GM12878 (cell line): ENCODE measurements around the gene IL16. TPM values are rescaled to one million over a fixed set of nuclear protein-coding genes. Genes with fewer than 3 reads are reported as not detected.

Experiments used
- ATAC-seq: fragments of 200-7000 bp; cut with Tn5 transposase; 3 replicates; pipeline ENCODE4 v1.9.1; 2020; ENCODE audit warnings: mild to moderate bottlenecking, moderate library complexity
- BruUV-seq: library from RNA; stranded (reverse); fragments of 400-500 nt; replicated peaks from 2 replicates; lab custom pipeline; 2021; lab: Mats Ljungman, UMichigan
- CTCF ChIA-PET: fragments of 300-600 bp; sonication (Branson Sonifier 250); formaldehyde crosslinking; extraction: SDS; loops from one replicate; lab custom pipeline; 2021; ENCODE audit warnings: inconsistent platforms; lab: Yijun Ruan, JAX
- POLR2A ChIA-PET: fragments of 350-600 bp; formaldehyde crosslinking; extraction: SDS; loops from one replicate; lab custom pipeline; 2021; ENCODE audit warnings: inconsistent platforms; lab: Charles Lee
- RAD21 ChIA-PET: fragments of 300-600 bp; sonication (Branson Sonifier 250); formaldehyde crosslinking; loops from one replicate; lab custom pipeline; 2023; ENCODE audit warnings: antibody characterized with exemption; ENCODE audit not compliant: unreplicated experiment; lab: Charles Lee
- SMC1A ChIA-PET: fragments of 300-600 bp; sonication (Branson Sonifier 250); formaldehyde crosslinking; loops from one replicate; lab custom pipeline; 2023; ENCODE audit not compliant: unreplicated experiment, uncharacterized antibody; lab: Charles Lee
- DNase-seq: peaks from one replicate; pipeline ENCODE4 v3.0.0-alpha.2; 2011; ENCODE audit warnings: low read depth, low spot score
- FAIRE-seq: peaks from 3 replicates; lab custom pipeline; 2011; peaks lifted over from hg19 to GRCh38; lab: Jason Lieb, UNC
- H2AFZ ChIP-seq: 2 replicates; pipeline ENCODE4 v1.6.0; 2011; ENCODE audit warnings: low read depth, low read length, control low read depth; ENCODE audit not compliant: control insufficient read depth
- H3K27ac ChIP-seq: 2 replicates; pipeline ENCODE4 v1.5.1; 2011; ENCODE audit warnings: control low read depth; ENCODE audit not compliant: control insufficient read depth, insufficient read depth
- H3K27me3 ChIP-seq, 2 experiments: replicated peaks in 1 of 2; 2 replicates each; pipeline versions ENCODE4 v1.6.0 to v1.6.1; 2011; ENCODE audit warnings: low read length in 1 of 2; ENCODE audit not compliant: control insufficient read depth in 2 of 2, insufficient read depth in 2 of 2
- H3K36me3 ChIP-seq, 2 experiments: 2 replicates each; pipeline ENCODE4 v1.5.1; 2011; ENCODE audit warnings: low read length in 1 of 2; ENCODE audit not compliant: control insufficient read depth in 2 of 2, insufficient read depth in 2 of 2
- H3K4me1 ChIP-seq: 2 replicates; pipeline ENCODE4 v1.6.1; 2011; ENCODE audit warnings: mild to moderate bottlenecking, low read length, moderate library complexity, mixed read lengths; ENCODE audit not compliant: control insufficient read depth, insufficient read depth
- H3K4me2 ChIP-seq: 2 replicates; pipeline ENCODE4 v1.6.0; 2011; ENCODE audit warnings: control low read depth; ENCODE audit not compliant: control insufficient read depth, insufficient read depth
- H3K4me3 ChIP-seq: fragments of 200-600 bp; sonication (generic); 2 replicates; pipeline ENCODE4 v1.5.1; 2016
- H3K79me2 ChIP-seq: 2 replicates; pipeline ENCODE4 v1.6.0; 2011; ENCODE audit warnings: low read length; ENCODE audit not compliant: control insufficient read depth, insufficient read depth
- H3K9ac ChIP-seq: 2 replicates; pipeline ENCODE4 v1.8.0; 2011; ENCODE audit warnings: low read length, control low read depth, mixed read lengths; ENCODE audit not compliant: control insufficient read depth, insufficient read depth
- H3K9me3 ChIP-seq: replicated peaks from 3 replicates; pipeline ENCODE4 v1.5.1; 2011; ENCODE audit warnings: mild to moderate bottlenecking, low read length; ENCODE audit not compliant: control insufficient read depth, insufficient read depth
- H4K20me1 ChIP-seq: 2 replicates; pipeline ENCODE4 v1.6.0; 2011; ENCODE audit not compliant: control insufficient read depth, insufficient read depth
- BHLHE40 ChIP-seq, 2 experiments: fragments of 450-650 bp in 1 of 2; IDR thresholded peaks; 2 replicates each; pipeline ENCODE4 v1.6.1; 2011 to 2017; ENCODE audit warnings: low read depth in 2 of 2, borderline replicate concordance in 1 of 2, improper control_type of control experiment in 1 of 2, low read length in 1 of 2, mild to moderate bottlenecking in 1 of 2
- E2F8 ChIP-seq: fragments of 450-650 bp; IDR thresholded peaks from 2 replicates; pipeline ENCODE4 v1.6.1; 2018; ENCODE audit warnings: mild to moderate bottlenecking, low read depth, moderate library complexity; ENCODE audit not compliant: partially characterized antibody
- FOXM1 ChIP-seq: IDR thresholded peaks from 2 replicates; pipeline ENCODE4 v1.6.1; 2012; ENCODE audit warnings: low read depth, mild to moderate bottlenecking, inconsistent platforms, low read length, moderate library complexity
- HSF1 ChIP-seq: fragments of 150-350 bp; IDR thresholded peaks from 2 replicates; pipeline ENCODE4 v1.6.1; 2014; ENCODE audit warnings: mild to moderate bottlenecking, low read depth, low read length
- IRF5 ChIP-seq: fragments of 450-650 bp; IDR thresholded peaks from 2 replicates; pipeline ENCODE4 v1.6.1; 2017; ENCODE audit warnings: borderline replicate concordance
- KAT2A ChIP-seq: conservative IDR thresholded peaks from 2 replicates; pipeline ENCODE4 v1.6.1; 2011; ENCODE audit warnings: low read depth, low read length; ENCODE audit not compliant: control insufficient read depth
- NBN ChIP-seq: fragments of 450-650 bp; IDR thresholded peaks from 2 replicates; pipeline ENCODE4 v1.6.1; 2016
- NRF1 ChIP-seq: conservative IDR thresholded peaks from 2 replicates; pipeline ENCODE4 v1.6.1; 2011; ENCODE audit warnings: mild to moderate bottlenecking, low read depth, low read length, improper control_type of control experiment
- RAD51 ChIP-seq: fragments of 450-650 bp; IDR thresholded peaks from 2 replicates; pipeline ENCODE4 v1.6.1; 2016; ENCODE audit warnings: moderate library complexity, mild to moderate bottlenecking, inconsistent platforms
- SMAD1 ChIP-seq: fragments of 450-650 bp; IDR thresholded peaks from 2 replicates; pipeline ENCODE4 v1.6.1; 2018; ENCODE audit warnings: mild to moderate bottlenecking, low read depth; ENCODE audit not compliant: partially characterized antibody
- SUZ12 ChIP-seq: fragments of 200-600 bp; sonication (generic); IDR thresholded peaks from one replicate; pipeline ENCODE4 v1.6.1; 2018; ENCODE audit warnings: antibody characterized with exemption, mild to moderate bottlenecking; ENCODE audit not compliant: unreplicated experiment
- TARDBP ChIP-seq: IDR thresholded peaks from 2 replicates; pipeline ENCODE4 v1.6.1; 2016; ENCODE audit warnings: borderline replicate concordance
- TCF12 ChIP-seq: IDR thresholded peaks from 2 replicates; pipeline ENCODE4 v1.6.1; 2011; ENCODE audit warnings: low read depth, mild to moderate bottlenecking, low read length
- ZNF24 ChIP-seq: fragments of 450-650 bp; IDR thresholded peaks from 2 replicates; pipeline ENCODE4 v1.6.1; 2017; ENCODE audit warnings: antibody characterized with exemption, mild to moderate bottlenecking
- ZNF592 ChIP-seq: fragments of 450-650 bp; IDR thresholded peaks from 2 replicates; pipeline ENCODE4 v1.6.1; 2017; ENCODE audit warnings: mild to moderate bottlenecking, moderate library complexity
- WGBS: methylation state at CpG from one replicate; pipeline ENCODE4 v1.1.6; 2016; ENCODE audit warnings: low lambda C conversion rate; ENCODE audit not compliant: insufficient replicate concordance, insufficient coverage; ENCODE audit errors: missing lambda C conversion rate; 5-methylcytosine and 5-hydroxymethylcytosine counted together
- in situ Hi-C: fragments of 300-500 bp; cut with MboI; formaldehyde crosslinking; loops from 9 replicates; pipeline ENCODE4 v1.14.3; 2018; ENCODE audit warnings: mixed read lengths
- intact Hi-C: fragments of 100-400 bp; cut with micrococcal nuclease; formaldehyde crosslinking; loops from one replicate; pipeline ENCODE4 v1.14.2; 2022; ENCODE audit not compliant: unreplicated experiment
- polyA plus RNA-seq, 11 experiments: library from polyadenylated mRNA; depleted of rRNA in 4 of 11; unstranded in 6 of 11; stranded (reverse) in 5 of 11; fragments of >200 nt; fragmentation: Nextera tagmentation in 4 of 11; fragmentation: Illumina TruSeq in 1 of 11; extraction: Ambion mirVana in 4 of 11; extraction: Trizol in 1 of 11; gene quantifications; 1 replicate in 1 of 11; 2 replicates in 10 of 11; pipeline versions ENCODE4 v1.2.1 to v1.2.3, GENCODE V29; 2011 to 2016; ENCODE audit warnings: inconsistent platforms in 2 of 11, missing spikeins in 2 of 11, low read depth in 1 of 11
- total RNA-seq, 4 experiments: library from RNA; depleted of rRNA in 3 of 4; stranded (reverse); fragments of >200 nt in 3 of 4; fragmentation: Illumina TruSeq in 1 of 4; extraction: Trizol in 1 of 4; gene quantifications; 2 replicates each; pipeline versions ENCODE4 v1.2.1 to v1.2.3, GENCODE V29; 2013 to 2021

Gene IL16
- total and polyA plus RNA-seq, 10 of the 15 experiments (the other 5 are each of a cell fraction or from before 2014, with no cell fraction given), result 21.7 to 206 (median 44.5) TPM

- Histone ChIP-seq H2AFZ (no peak overlapping the region), H4K20me1 (no peaks in the 10 kb centered on the region), H3K9ac (no peak overlapping the region), H3K9me3 (no peaks in the 10 kb centered on the region), H3K4me3 (no peak overlapping the region), H3K79me2 (no peaks in the 10 kb centered on the region), H3K4me2 (no peak overlapping the region), H3K27ac (no peak overlapping the region), H3K36me3 (no peaks in the 10 kb centered on the region), H3K4me1 (no peaks in the 10 kb centered on the region), H3K27me3 (no peaks in the 10 kb centered on the region)
- ATAC-seq (no peak), DNase-seq (no peak), FAIRE-seq (no peak)
- ChIA-PET SMC1A (interaction anchor here (1.4 kb wide), 1 partner anchor 71 kb away, joined by 3 read pairs; no protein-coding TSS in a partner anchor), CTCF (interaction anchor here (2.7 kb wide), 1 partner anchor 71 kb away, joined by 16 read pairs; no protein-coding TSS in a partner anchor), POLR2A (no interaction called here), RAD21 (interaction anchor here (1.5 kb wide), 1 partner anchor 71 kb away, joined by 4 read pairs; no protein-coding TSS in a partner anchor)
- 49% methylated on average over 8 of the region's 8 CpGs for WGBS
- in situ Hi-C loops, result no loop called here
- no TSS peak for BruUV-seq
- intact Hi-C loops, result no loop called here
- TF ChIP-seq ZNF592 (no peak), SUZ12 (no peak), IRF5 (no peak), HSF1 (no peak), FOXM1 (no peak), ZNF24 (no peak), NRF1 (no peak), E2F8 (no peak), SMAD1 (no peak), NBN (no peak), BHLHE40 (IDR thresholded peaks at IDR 0.05; ENCODE audit: borderline replicate concordance in 1 of 2, low read depth in 2 of 2, low read length in 1 of 2) (no peak), RAD51 (no peak), KAT2A (no peak), TCF12 (no peak), TARDBP (no peak)
Observed at GRCh38 chr15:81195339-81195864, 1.3 kb upstream of the IL16 start.
